Neural cell (in vitro differentiated cells): ENCODE measurements around the gene TGFBI. TPM values are rescaled to one million over a fixed set of nuclear protein-coding genes. Genes with fewer than 3 reads are reported as not detected.

ENCODE experiments used
- H2AFZ ChIP-seq: fragments of 200-600, 300-800 bp; sonication (generic), shearing (Covaris generic); 2 replicates; pipeline ENCODE4 v1.6.0; 2014; ENCODE audit warnings: low read depth, mild to moderate bottlenecking, antibody characterized with exemption, low read length, moderate library complexity
- H3F3A ChIP-seq: fragments of 200-600 bp; shearing (Covaris generic); 2 replicates; pipeline ENCODE4 v1.6.1; 2016; ENCODE audit warnings: mild to moderate bottlenecking, moderate library complexity, mixed read lengths, antibody characterized with exemption, low read length; ENCODE audit not compliant: insufficient read depth, poor library complexity, severe bottlenecking
- H3K27ac ChIP-seq: fragments of 200-600, 300-800 bp; sonication (generic), shearing (Covaris generic); 2 replicates; pipeline ENCODE4 v1.5.1; 2014; ENCODE audit warnings: mild to moderate bottlenecking, low read length, moderate library complexity
- H3K27me3 ChIP-seq: fragments of 300-800, 200-600 bp; sonication (generic), shearing (Covaris generic); 2 replicates; pipeline ENCODE4 v1.6.0; 2014; ENCODE audit warnings: mild to moderate bottlenecking, low read depth, low read length, moderate library complexity; ENCODE audit not compliant: insufficient read depth
- H3K36me3 ChIP-seq: fragments of 300-800, 200-600 bp; sonication (generic), shearing (Covaris generic); 2 replicates; pipeline ENCODE4 v1.5.1; 2014; ENCODE audit warnings: mild to moderate bottlenecking, antibody characterized with exemption, low read length, moderate library complexity; ENCODE audit not compliant: insufficient read depth
- H3K4me2 ChIP-seq: fragments of 300-800, 200-600 bp; sonication (generic), shearing (Covaris generic); 2 replicates; pipeline ENCODE4 v1.6.0; 2014; ENCODE audit warnings: mild to moderate bottlenecking, low read length
- H3K4me3 ChIP-seq: fragments of 300-800, 200-600 bp; sonication (generic), shearing (Covaris generic); 2 replicates; pipeline ENCODE4 v1.5.1; 2014; ENCODE audit warnings: mild to moderate bottlenecking, low read length, moderate library complexity
- H3K79me2 ChIP-seq: fragments of 200-600 bp; shearing (Covaris generic); replicated peaks from 2 replicates; pipeline ENCODE4 v1.6.0; 2014; ENCODE audit warnings: mild to moderate bottlenecking, low read length, moderate library complexity; ENCODE audit not compliant: insufficient read depth
- H3K9ac ChIP-seq: fragments of 300-800, 200-600 bp; sonication (generic), shearing (Covaris generic); 2 replicates; pipeline ENCODE4 v1.6.1; 2016; ENCODE audit warnings: mild to moderate bottlenecking, low read length, mixed read lengths
- H3K9me2 ChIP-seq: fragments of 200-600 bp; shearing (Covaris generic); 2 replicates; pipeline ENCODE4 v1.6.1; 2016; ENCODE audit warnings: mild to moderate bottlenecking, low read length, mixed read lengths; ENCODE audit not compliant: insufficient read depth
- H3K9me3 ChIP-seq: fragments of 200-600, 300-800 bp; sonication (generic), shearing (Covaris generic); 2 replicates; pipeline ENCODE4 v1.6.1; 2016; ENCODE audit warnings: mild to moderate bottlenecking, mixed run types, low read length, moderate library complexity, mixed read lengths
- H4K20me1 ChIP-seq: fragments of 200-600 bp; shearing (Covaris generic); 2 replicates; pipeline ENCODE4 v1.6.1; 2016; ENCODE audit warnings: mild to moderate bottlenecking, mixed run types; ENCODE audit not compliant: insufficient read depth
- CTCF ChIP-seq: fragments of 450-650 bp; IDR thresholded peaks from 2 replicates; pipeline ENCODE4 v1.5.1; 2014; ENCODE audit warnings: antibody characterized with exemption, mild to moderate bottlenecking, moderate library complexity; ENCODE audit not compliant: poor library complexity, severe bottlenecking
- EP300 ChIP-seq: fragments of 450-650 bp; conservative IDR thresholded peaks from 2 replicates; pipeline ENCODE4 v1.6.1; 2014; ENCODE audit warnings: antibody characterized with exemption, mild to moderate bottlenecking, moderate library complexity; ENCODE audit not compliant: poor library complexity, severe bottlenecking
- EZH2 ChIP-seq: fragments of 200-600, 300-800 bp; shearing (Covaris generic), sonication (generic); IDR thresholded peaks from 2 replicates; pipeline ENCODE4 v1.6.1; 2014; ENCODE audit warnings: antibody characterized with exemption, low read length, borderline replicate concordance, mild to moderate bottlenecking; ENCODE audit not compliant: insufficient read depth, poor library complexity, severe bottlenecking
- MXI1 ChIP-seq: fragments of 450-650 bp; conservative IDR thresholded peaks from 2 replicates; pipeline ENCODE4 v1.6.1; 2014; ENCODE audit warnings: antibody characterized with exemption, mild to moderate bottlenecking; ENCODE audit not compliant: poor library complexity, severe bottlenecking
- POLR2AphosphoS5 ChIP-seq: IDR thresholded peaks from 2 replicates; pipeline ENCODE4 v1.6.1; 2012
- RAD21 ChIP-seq: fragments of 450-650 bp; conservative IDR thresholded peaks from 2 replicates; pipeline ENCODE4 v1.6.1; 2014; ENCODE audit warnings: antibody characterized with exemption, mild to moderate bottlenecking, moderate library complexity
- REST ChIP-seq: IDR thresholded peaks from 2 replicates; pipeline ENCODE4 v1.6.1; 2012; ENCODE audit warnings: borderline replicate concordance
- SMC3 ChIP-seq: fragments of 450-650 bp; conservative IDR thresholded peaks from 2 replicates; pipeline ENCODE4 v1.6.1; 2014; ENCODE audit warnings: antibody characterized with exemption, mild to moderate bottlenecking, moderate library complexity; ENCODE audit not compliant: poor library complexity
- TAF1 ChIP-seq: IDR thresholded peaks from 2 replicates; pipeline ENCODE4 v1.6.1; 2012; ENCODE audit warnings: low read depth
- polyA plus RNA-seq: library from polyadenylated mRNA; depleted of rRNA; stranded (reverse); fragments of >200 nt; gene quantifications from 2 replicates; pipeline ENCODE4 v1.2.3, GENCODE V29; 2014

TGFBI gene
- polyA plus RNA-seq, 1 donor from 2014 or later: 0.71 TPM

GRCh38 chr5:136012041-136012804 is 16.6 kb upstream of the TGFBI start:
- H3K4me2 ChIP-seq: no peak overlapping the region
- H3K9me3 ChIP-seq: no peaks in the 10 kb centered on the region
- no peaks in the 10 kb centered on the region for H3K9me2 ChIP-seq
- H3K79me2 ChIP-seq: no peaks in the 10 kb centered on the region
- H3K27me3 ChIP-seq: no peaks in the 10 kb centered on the region
- no peak overlapping the region for H3K27ac ChIP-seq
- H3K36me3 ChIP-seq: no peaks in the 10 kb centered on the region
- TF ChIP-seq REST: no peak
- no peak for TF ChIP-seq SMC3
- no peak for TF ChIP-seq MXI1
- TF ChIP-seq EP300: no peak
- TF ChIP-seq POLR2AphosphoS5: no peak
- TF ChIP-seq EZH2: no peak
- no peak for TF ChIP-seq RAD21
- TF ChIP-seq TAF1: no peak
- TF ChIP-seq CTCF: no peak
- H2AFZ ChIP-seq: no peak overlapping the region
- no peak overlapping the region for H3K4me3 ChIP-seq
- no peak overlapping the region for H3K9ac ChIP-seq
- no peaks in the 10 kb centered on the region for H3F3A ChIP-seq
- no peaks in the 10 kb centered on the region for H4K20me1 ChIP-seq

- H3K27me3 ChIP-seq: no peaks in the 10 kb centered on the region
- no peak overlapping the region for H3K27ac ChIP-seq
- H2AFZ ChIP-seq: no peak overlapping the region
- H3K4me2 ChIP-seq: no peak overlapping the region
- TF ChIP-seq EZH2 (no peak), RAD21 (no peak), MXI1 (no peak), REST (no peak), TAF1 (no peak), POLR2AphosphoS5 (no peak), SMC3 (no peak), EP300 (no peak), CTCF (no peak)
- H4K20me1 ChIP-seq: no peaks in the 10 kb centered on the region
- no peak overlapping the region for H3K4me3 ChIP-seq
- H3K36me3 ChIP-seq: no peaks in the 10 kb centered on the region
- no peaks in the 10 kb centered on the region for H3K9me2 ChIP-seq
- H3K9ac ChIP-seq: no peak overlapping the region
- no peaks in the 10 kb centered on the region for H3K79me2 ChIP-seq
- H3K9me3 ChIP-seq: no peaks in the 10 kb centered on the region
- H3F3A ChIP-seq: no peaks in the 10 kb centered on the region
These were observed 15.2 kb upstream of the TGFBI start for GRCh38 chr5:136013559-136013958.
